GM18517 (cell line): Measurements from ENCODE around the gene DNAJC5.

ENCODE experiments used
- ATAC-seq: cut with Tn5 transposase; IDR thresholded peaks from one replicate; pipeline ENCODE4 v1.9.1; 2021; ENCODE audit warnings: mild to moderate bottlenecking, moderate library complexity; ENCODE audit not compliant: unreplicated experiment

The DNAJC5 gene

DNA sequence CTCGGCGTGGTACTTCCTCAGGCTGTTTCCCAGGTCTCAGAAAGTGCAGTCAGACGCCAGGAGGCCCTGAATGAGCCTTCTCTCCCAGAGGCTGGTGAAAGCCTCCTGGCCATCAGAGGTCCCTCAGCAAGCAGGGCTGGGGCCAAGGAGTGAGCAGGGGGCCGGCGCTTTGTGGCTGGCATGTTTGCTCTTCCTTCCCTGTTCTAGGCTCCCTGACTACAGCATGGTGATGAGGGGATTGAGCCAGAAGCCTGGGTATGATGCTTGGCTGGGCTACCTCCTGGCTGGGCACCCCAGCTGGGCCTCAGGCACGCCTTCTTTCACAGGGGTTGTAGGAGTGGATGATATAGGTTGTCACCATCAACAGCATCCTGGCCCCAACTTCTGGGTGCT is 11.7 kb upstream of the DNAJC5 start:
- no peak for ATAC-seq

DNA sequence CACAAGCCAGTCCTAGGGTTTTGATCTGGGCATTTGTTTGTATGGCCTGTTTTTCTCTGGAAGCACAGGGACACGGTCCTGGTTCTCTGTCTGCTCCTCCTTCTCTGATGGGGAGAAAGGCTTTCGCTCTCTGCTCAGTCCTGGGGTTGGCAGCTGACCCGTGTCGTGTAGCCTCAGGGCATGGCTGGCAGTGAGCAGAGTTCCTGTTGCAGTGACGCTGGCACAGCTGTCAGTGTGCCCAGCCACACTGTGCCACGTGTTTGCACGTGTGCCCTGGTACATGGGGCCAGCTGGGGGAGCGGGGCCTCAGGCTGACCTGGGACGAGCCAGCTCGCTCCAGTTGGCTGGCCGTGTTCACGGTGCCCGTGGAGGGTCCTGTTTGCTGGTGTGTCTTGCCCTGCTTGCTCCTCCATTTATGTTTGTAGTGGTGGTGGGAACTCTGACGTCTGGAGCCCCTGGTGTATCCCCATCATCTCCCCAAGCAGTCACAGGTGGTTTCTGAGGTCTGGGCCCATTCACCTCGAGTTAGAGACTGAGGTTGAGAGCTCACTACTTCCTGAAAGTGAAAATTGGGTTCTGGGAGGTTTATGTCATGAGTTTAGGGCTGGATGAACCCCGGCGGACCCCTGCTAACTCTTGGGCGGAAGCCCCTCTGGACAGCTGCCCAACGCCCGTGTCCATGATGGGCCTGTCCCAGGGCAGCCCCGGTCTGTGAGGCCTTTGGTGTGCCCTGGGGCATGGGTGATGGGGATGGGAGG is 10.2 kb upstream of the DNAJC5 start:
- ATAC-seq, result no peak

DNA sequence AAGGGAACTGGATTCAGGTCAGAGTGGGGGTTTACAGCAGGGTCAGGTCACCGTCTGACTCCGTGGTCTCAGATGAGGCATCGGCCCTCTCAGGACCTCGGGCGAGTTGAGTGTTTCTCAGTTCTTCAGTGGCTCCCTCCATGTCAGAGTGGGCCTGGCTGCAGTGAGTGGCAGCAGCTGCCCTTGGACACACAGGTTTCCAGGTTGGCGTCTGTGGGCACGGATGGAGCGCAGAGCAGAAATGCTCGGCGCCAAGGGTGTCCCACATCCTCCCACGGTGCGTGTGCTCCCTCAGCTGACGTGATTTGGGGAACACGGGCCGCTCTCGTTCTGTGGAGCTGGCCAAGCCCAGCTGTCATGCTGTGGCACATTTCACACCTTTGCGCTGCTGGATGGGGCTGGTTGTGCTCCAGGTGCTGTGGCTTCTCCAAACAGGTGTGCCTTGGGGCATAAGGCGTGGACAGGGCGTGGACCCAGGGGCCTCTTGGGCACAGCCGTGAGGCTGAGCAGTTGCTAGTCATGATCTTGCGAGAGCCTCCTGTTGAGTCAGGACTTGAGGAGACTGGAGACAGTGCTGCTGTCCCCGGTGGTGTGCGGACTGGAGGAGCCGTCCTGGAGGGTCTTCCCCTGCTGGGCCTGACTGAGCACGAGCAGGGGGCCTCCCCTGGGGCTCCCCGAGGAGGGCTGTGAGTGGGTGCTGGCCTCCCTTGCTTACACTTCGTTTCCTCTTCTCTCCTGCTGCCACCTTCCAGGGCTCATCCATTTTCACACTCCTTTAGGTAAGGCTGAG is 9.5 kb upstream of the DNAJC5 start:
- no peak for ATAC-seq

DNA sequence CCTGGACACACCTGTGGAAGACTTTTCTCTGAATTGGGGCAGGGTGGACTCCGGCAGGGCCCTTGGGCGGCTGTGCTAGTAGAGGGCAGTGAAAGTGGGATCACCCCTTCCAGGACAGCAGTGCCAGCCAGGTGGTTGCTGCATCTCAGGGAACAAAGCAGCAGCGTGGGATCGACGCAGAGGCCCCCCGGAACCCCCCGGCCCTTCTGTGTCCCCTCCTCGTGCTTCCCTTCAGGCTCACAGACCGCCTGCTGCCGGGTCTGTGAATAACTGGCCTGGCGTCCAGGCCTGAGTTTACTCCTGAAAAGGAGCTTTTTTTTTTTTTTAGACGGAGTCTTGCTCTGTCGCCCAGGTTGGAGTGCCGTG is 8.9 kb upstream of the DNAJC5 start:
- no peak for ATAC-seq

DNA sequence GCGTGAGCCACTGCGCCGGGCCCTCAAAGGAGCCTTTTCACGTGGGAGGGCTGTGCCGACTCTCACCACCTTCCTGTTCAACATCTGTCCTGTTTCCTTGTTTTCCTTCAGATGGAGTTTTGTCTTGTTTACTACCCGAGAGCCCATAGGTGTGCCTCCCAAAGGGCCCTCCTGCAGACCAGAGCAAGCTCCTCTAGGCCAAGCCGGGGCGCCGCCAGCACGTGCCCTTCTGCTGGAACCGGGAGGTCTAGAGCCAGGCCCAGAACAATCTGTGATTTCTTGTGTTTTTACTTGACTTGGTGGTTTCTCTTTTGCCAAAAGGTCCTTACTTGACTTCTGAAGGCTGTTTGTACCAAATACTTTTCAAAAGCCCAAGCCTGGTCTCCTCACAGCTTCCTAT is 8.0 kb upstream of the DNAJC5 start:
- no peak for ATAC-seq

DNA sequence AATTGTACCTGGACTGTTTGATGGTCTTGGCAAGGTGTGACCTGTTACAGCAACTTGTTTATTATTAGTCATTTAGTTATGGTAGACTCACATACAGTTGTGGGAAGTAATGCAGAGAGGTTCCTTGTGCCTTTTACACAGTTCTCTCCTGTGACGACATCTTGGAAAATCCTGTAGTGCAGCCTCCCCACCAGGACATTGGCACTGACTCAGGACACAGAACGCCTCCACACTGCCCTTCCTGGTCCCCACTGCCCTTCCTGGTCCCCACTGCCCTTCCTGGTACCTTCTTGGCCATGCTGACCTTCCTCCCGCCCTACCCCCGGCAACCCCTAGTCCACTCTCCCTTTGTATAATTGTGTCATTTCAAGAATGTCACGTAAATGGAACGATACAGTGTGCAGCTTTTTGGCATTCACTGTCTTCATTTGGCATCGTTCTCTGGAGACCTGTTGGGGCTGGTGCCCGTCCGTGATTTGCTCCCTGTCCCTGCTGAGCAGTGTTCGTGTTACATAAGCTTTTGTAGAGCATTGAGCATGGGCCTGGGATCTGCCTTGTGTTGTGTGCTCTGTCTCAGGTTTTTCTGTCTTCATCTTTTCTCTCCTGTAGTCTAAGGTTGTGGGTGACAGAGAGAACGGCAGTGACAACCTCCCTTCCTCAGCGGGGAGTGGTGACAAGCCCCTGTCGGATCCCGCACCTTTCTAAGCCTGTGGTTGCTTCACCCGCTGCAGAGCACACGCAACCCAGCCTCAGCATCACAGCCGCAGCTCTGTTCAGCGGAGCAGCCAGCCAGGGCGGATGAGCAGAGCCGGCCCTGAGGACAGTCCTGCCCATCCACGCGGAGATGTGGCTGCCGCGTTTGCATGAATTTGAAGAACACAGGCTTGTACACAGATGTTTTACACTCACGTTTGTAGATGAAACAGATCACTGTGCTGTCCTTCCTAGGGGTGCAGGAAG is 5.4 kb upstream of the DNAJC5 start:
- no peak for ATAC-seq

DNA sequence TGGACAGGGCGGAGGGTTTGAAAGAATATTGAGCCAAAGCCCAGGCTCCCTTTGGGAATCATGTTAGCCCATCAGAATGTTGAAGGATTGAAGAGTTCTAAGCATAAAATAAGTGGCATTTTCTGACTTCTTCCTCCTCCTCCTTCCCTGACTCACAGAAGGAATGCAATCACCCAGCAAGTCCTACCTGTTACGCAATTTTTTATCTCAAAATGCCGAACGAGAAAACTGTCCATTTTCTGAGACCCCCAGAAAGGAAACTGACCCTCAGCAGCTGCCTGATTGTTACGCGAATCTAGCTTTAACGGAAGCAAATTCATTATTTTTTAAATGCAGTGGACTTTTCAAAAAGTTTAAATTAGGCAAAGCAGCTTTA is 4.7 kb upstream of the DNAJC5 start:
- no peak for ATAC-seq

DNA sequence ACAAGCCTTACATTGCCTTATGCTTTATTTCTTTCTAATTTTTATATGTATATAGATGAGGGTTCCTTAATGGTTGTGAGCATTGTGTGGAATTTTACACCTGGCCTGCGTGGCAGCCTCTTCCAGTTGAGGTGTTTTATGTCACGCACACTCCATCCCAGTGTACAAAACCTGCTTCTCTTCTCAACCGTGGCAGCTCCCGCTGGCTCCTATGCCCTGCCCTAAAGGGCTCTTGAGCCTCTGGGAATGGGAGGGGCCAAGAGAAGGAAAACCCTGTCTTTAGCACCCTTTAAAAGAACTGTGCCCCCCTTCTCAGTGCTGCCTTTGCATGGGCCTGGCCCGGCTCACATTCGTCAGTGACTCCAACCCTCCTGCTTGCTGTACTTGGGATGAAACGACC is 4.3 kb upstream of the DNAJC5 start:
- ATAC-seq, result no peak

DNA sequence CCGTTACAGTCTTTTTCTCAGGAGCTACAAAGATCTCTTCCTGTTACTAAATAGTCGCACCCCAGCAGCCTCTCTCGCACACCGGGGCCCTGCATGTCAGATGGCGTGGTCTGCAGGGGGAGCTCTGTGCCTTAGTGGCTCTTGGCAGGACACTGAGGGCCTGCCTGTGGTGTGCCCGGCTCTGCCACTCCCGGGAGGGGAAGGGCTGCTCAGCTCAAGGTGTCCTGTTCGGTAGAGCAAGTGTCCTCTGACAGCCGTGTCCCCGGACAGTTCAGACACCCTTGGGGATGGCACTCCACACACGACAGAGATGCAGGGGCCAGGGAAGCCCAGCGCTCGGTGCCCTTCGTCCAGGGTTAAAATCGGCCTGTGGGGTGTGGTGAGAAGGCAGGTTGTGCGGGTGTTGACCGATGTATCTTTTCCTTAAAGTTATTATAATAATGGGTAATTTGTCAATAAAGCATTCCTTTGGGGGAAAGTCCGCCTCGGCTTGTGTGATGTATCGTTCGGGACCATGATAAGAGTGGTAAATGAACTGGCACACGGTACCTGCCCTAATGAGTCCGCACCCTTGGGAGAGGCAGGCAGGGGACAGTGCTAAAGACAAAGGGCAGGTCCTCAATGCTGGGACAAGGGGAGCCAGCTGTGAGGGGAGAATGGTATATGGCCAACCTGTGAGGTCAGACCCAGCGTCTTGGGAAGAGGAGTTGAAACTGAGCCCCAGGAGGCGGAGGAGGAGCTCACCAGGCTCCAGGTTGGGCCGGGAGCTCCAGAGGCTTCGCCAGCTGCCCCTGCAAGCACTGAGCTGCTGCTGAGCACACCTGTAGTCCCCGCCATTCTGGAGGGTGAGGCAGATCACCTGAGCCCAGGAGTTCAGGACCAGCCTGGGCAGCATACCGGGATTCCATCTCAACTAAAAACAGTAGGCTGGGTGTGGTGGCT is 3.6 kb upstream of the DNAJC5 start:
- no peak for ATAC-seq

DNA sequence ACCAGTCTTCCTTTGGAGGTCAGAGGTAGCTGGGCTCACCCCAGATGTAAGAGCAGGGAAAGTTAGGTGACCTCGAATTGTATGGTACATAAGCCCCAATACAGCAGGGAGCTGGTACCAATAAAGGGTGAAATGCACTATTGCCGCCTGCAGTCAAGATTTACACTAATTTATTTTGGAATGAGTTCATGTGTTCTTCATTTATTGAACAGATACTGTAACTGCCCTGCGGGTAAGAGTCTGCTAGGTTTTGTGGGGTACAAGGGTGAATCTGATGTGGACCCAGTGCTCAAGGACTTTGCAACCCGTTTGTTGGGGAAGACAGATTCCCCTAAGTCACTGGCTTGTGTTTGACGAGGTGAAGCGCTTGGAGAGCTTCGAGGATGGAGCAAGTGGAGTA is 2.5 kb upstream of the DNAJC5 start:
- ATAC-seq, result no peak

DNA sequence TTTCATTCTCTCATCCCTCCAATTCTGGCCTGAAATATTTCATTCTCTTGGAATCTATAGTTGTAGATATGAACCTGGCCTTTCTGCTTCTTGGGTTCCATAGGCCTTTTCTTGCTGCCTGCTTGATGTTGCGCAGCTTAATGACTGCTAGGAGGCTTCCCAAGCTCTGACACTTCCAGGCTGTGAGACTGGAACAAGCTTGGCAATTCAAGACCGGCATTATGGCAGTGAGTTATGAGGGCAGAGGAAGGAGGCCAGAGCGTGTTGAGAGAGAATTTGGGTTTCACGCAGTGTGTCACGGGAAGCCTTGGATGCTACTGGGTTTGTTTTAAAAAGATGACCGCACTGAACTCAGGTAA is 948 bp upstream of the DNAJC5 start:
- no peak for ATAC-seq

DNA sequence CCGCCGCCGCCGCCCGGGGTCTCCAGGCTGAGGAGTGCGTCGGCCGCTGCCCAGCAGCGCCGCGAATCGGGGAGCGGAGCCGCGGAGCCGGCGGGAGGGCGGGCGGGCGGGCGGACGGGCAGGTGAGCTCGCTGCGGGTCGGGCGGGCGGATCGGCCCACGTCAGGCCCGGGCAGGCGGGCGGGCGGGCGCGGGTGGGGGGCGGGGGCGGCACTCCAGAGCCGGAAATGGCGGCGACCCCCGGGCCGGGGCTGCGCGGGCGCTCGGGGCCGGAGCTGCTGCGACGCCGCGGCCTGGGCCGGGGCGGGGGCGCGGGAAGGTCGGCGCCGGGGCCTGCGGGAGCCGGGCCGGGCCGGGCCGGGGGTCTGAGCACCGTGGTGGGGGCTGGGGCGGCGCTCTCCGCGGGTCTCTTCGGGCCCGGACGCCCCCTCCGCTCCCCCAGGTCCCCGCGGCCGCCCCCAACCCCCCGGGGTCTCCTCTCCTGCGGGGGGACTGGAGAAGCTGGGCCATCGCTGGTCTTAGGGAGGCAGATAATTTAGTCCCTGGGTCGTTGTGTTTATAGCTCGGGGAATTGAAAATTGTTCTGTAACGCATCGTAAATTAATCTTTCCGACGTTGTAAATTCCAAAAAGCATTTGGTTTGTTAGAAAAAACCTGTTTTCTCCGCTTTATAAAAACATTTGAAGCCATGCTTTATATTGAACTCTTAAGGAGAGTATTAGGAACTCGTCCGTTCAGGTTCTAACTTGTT is 451 bp downstream of the DNAJC5 start:
- ATAC-seq, result no peak

DNA sequence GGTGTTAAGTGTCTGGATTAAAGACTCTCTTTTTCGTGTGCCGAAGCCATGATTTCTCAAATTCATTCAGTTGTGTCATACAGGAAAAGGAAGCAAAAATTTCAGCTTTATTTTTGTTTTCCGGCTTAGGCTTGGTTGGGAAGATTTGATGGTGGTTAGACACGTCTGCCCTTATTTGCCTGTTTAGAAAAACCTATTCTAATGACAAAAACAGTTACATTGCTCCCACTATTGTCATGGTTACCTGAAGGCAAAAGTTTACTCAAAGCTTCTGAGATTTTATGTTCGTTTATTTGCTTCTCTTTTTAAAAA is 982 bp downstream of the DNAJC5 start:
- ATAC-seq, result no peak

DNA sequence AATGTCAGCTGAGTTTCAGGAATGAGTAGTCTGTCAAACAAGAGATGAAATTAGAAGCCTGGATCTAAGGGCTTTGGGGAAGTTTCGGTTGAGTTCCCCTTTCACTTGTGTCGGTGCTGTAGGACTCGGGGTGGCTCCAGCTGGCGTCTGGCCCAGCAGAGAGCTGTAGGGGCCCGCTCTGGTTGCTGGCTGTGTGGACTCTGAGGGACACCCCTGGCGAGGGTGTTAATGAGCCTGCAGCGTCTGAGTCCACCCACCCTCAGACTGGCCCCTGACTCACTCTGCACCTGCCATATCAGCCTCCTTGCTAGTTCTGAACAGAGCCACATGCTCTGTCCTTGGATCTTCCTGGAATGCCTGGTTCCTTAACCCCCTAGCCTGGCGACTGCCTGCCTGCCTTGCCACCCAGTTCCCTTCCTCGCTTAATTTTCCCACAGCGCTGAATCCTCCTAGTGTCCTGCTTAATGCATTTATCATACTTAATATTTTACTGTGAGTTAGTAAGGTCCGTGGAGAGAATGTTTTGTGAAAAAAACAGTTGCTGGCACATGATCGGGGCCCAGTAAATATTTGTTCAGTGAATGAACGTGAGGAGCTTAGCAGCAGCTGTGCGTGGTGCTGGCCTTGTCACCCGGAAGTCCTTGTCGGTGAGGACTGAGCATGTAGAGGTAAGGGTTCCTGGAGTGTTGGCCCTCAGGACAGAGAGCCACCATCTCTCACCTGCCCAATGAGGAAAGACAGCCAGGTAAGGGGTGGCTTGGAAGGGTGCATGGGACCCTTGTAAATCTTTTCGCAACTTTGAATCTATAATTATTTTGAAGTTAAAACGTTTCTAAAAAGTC is 1.6 kb downstream of the DNAJC5 start:
- no peak for ATAC-seq

DNA sequence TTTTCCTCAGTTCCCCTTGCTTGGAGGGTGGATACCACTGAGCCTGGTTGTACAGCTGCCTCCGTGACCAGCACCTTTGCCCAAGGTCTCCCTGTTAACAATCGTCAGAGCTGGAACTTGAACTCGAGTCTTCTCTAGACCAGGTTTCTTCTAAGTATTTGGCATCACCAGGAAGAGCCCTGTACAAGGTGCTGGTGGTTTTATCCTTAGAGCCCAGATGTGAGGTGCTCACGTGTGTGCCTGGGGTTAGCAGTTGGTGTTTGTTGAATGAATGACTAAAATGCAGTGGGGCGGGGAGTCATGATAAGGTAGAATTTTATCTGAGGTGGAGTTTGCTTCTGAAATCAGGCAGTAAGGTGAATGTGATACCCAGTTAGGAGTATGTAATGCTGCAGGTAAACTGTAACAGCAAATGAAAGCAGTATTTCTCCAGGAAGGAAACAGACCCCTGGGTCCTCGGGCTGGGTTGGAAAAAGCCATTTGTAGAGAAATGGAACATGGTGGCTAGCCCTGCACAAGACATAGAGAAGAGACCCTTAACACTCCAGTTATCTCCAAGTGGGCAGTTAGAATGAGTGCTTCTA is 3.1 kb downstream of the DNAJC5 start:
- no peak for ATAC-seq

DNA sequence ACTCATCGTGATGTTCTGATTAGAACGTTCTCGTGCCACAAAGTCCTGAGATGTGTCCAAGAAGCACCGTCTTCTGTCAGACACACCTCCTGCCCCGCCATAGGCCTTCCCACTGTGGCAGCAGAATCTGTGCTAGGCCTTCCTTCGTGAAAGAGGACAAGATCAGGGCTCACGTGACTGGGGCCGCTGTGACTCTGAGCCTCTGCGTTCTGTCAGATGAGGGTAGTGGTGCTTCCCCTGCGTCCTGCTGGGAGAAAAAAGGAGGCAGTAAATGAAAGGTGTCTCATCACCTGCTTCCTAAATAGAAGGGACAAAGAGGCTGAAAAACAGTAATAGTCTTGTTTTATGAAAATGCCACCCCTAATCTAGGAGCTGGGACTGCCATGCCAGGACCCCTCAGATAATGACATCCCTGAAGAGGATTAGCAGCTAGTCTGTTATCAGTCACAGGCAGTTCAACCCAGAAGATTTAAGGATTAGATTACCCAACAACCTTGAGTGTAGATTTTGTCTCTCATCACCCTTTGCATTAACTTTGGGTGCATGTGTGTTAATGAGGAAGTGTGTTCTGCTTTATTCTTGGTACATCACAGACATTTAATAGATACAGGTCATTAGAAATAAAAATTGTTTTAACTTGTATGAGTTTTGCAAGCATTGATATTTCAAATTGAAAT is 4.1 kb downstream of the DNAJC5 start:
- ATAC-seq, result no peak

DNA sequence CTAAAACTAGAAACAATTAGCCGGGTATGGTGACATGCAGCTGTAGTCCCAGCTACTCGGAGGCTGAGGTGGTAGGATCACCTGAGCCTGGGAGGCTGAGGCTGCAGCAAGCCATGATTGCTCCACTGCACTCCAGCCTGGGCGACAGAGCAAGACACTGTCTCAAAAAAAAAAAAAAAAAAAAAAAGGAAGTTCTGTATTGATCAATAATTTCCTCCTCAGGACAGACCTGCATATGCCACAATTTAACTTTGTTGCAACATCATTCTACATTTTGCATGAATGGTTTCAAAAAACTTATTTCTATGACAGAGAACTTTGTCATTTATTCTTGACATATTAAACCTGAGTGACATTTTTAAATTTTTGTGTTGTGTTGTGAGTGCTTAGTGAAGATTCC is 5.5 kb downstream of the DNAJC5 start:
- ATAC-seq, result no peak
